ENCODE results near the gene LAMB3.
A peak's percentile ranks its signal among the peaks of the same experiment; 100 is the strongest.

The LAMB3 gene

DNA sequence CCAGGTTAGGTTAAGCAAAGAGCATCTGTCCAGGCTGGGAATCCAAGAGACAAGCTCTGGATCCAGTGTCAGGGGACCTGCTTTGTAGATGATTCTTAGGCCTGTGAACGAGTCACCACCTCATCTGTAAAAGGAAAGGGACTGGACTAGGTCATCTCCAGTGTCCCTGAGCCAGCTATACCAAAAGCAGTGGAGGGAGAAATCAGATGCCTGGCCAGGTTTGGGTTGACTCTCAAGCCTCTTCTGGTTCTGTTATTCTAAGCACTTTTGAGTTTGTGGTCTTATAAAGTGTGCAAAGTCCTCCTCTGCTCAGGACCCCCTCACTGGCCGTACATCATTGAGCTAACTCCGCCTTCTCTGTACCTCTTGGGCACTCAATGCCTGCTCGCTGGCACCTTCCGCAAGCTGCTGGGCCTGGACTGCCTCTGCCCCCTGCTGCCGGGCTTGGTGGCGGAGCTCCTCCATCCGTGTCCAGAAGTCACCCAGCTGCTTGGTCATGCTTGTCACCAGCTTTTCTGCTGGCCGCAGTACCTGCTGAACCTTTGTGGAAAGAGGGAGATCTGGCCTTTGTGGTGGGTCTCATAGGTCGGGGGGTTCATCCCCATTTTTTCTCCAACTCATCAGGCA, 35.1 kb downstream of the LAMB3 start:
- no peak for DNase-seq

DNA sequence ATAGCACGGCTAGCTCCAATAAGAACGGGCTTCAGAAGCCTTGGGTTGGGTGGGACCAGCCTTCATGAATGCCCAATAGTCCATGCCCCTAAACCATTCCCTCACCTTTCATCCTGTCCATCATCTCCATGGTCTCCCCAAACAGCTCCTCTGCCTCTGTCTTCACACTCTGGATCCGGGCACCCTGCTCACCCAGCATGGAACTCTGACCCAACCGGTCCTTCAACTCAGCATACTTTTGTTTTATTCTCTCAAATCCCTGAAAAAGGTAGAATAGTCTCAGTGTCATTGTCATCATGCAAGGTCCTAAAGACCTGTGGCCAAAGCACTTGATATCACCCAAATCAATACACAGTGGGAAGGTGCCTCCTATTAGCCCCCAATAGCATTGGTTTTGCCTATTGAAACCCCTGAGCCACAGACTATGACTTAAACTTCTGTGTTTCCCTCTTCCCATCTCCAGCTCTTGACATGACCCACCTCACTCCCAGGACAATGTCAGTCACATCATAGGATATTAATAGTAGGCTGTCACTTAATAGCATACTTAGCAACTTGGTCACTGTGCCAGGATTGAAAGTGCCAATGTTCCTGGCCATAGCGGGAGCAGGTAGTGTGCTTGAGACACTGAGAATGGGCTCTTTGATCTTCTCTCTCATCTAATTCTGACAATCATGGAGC, 35.7 kb downstream of the LAMB3 start:
- DNase-seq, result no peak

- no peak for DNase-seq
These were observed 37.3 kb downstream of the LAMB3 start for GRCh38 chr1:209614906-209615305.

- no peak for DNase-seq
These were observed 38.1 kb downstream of the LAMB3 start for GRCh38 chr1:209614151-209614420.

- DNase-seq, result no peak
These were observed 38.6 kb downstream of the LAMB3 start for GRCh38 chr1:209613400-209614150.

DNA sequence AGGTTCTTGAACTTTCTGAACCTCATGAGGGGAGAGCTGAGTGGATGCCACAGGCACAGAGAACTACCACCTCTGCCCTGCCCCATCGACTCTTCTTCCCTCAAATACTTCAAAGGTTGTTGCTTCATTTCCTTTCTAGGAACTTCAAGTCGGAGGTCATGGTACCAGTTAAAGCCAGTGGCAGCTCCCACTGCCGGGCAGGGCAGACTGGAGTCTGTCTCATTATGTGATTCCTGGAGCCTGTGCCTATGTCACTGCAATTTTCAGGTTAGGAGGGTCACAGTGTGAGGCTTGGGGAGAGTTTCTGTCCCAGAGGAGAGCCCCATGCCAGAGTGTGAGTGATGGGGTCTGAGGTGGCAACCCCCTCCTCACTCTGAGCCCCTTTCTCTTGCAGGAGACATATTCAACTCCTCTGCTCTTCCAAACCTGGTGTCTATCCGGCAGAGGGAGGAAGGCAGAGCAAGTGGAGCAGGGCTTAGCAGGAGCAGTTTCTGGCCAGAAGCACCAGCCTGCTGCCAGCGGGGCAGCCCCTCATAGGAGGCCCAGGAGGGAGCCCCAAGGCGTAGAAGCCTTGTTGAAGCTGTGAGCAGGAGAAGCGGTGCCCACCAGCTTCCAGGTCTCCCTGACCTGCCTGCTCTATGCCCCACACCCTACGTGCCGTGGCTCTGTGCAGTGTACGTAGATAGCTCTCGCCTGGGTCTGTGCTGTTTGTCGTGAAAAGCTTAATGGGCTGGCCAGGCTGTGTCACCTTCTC, 39.4 kb downstream of the LAMB3 start:
- no peak for DNase-seq

DNA sequence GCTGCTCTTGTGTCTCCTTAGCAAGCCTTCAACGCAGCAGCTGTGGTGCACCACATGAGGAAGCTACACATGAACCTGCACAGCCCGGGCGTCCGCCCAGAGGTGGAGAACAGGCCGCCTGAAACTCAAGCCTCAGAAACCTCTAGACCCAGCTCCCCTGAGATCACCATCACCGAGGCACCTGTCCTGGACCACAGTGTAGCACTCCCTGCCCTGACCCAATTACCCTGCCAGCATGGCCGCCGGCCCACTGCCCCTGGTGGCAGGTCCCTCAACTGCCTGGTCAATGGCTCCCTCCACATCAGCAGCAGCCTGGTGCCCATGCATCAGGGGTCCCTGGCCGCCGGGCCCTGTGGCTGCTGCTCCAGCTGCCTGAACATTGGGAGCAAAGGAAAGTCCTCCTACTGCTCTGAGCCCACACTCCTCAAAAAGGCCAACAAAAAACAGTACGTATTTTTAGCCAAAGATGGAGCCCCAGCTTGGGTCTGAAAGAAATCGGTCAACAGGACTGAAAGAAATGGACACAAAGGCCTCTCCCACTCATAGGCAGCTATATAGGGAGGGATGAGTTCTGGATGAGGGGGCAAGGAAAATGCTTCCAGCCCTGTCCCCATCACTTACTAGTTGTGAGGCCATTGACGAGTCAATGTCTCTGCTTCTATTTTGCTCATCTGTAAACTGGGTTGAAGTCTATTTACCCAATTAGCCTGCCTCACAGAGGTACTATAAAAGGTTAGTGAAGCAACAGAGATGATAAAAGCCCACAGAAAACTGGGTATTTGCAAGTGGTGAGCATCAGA, 40.3 kb downstream of the LAMB3 start:
- DNase-seq, result no peak

DNA sequence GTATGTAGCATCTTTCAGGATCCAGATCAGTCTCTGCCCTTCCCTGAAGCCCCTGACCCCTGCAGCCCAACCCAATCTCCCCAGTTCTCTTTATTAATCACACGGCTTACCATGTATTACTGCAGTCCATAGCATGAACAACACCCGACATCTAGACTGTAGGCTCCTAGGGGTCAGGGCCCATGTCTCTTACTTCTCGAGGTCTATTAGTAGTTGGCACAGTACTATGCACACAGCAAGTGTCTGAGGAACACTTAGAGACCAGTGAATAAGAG, 41.7 kb downstream of the LAMB3 start:
- no peak for DNase-seq

DNA sequence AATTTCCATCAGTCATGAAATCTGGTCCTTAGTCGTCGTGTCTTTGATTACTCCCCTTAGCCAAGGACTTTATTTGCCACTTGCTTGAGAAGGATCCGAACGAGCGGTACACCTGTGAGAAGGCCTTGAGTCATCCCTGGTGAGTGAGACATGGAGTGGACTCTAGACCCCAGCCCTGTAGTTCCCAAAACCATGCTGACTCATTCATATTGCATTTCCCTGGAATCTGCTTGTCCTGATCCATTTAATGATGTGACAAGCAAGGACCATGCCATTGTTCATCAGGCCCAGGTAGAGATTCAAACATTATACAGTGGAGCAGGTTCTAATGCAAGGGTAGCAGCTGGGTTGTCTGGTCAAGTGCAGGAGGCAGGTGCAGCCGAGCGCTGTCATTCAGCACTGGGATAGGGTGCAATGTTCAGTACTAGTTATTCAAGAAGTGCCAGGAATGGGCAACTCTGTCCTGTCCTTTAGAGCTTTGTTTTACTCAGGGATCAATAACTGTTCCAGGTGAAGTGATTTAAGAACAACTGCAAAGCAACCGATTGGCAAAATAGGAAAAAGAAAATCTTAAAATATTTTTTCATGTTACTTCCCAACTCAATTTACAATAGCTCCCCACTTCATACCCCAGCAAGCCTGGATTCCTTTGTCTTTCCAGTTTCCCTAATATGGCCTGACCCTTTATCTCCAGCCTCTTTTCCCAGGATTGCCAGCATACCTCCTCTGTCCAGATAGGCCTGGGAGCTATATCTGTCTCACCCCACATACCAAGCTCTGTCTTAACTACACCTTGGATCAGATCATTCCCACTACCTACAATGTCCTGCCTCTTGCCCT, 42.2 kb downstream of the LAMB3 start:
- no peak for DNase-seq

- DNase-seq, result no peak
These were observed 43.0 kb downstream of the LAMB3 start for GRCh38 chr1:209609041-209609790.

- DNase-seq, result no peak
These were observed 44.4 kb downstream of the LAMB3 start for GRCh38 chr1:209607795-209608178.

- DNase-seq, result no peak
These were observed 45.0 kb downstream of the LAMB3 start for GRCh38 chr1:209607102-209607794.

GRCh38 chr1:209603877-209604276, 48.3 kb downstream of the LAMB3 start:
- DNase-seq, result no peak

GRCh38 chr1:209601809-209602657, 50.2 kb downstream of the LAMB3 start:
- DNase-seq, result peak; percentile 1

DNA sequence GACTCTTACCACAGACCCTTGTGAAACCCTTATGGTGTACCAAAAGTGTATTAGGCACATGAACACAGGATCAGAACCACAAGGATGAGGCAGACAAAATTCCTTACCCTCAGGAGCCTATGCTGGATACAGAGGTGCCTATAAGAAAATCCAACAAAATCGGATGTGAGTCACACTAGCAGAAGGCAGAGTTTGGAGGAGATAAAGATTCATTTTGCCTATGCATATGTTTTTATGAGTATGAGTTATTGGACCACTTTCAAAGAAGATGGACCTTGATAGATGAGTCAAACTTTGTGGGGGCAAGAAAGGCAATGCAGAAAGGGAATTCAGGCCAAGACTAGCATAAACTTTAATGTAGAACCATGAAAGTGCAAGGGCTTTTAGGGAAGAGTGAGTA, 51.7 kb downstream of the LAMB3 start:
- DNase-seq, result no peak

GRCh38 chr1:209598227-209598626, 54.0 kb downstream of the LAMB3 start:
- DNase-seq, result no peak

DNA sequence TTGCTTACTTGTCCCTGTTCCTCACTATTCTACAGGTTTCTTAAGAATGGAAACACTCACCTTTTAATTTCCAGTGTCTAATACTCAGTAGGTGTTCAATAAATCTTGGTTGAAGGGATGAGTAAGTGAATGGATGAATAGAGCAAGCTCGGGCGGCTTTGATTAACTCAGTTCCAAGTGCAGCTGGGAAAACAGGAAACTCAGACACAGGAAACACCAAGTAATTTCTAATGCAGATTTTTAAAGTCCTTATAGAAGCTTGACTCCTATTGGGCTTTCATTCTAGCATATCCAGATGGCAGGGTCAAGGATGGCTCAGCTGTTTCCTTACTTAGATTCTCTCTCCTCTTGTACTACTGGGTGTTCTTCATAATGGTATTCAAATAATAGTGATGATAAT, 54.7 kb downstream of the LAMB3 start:
- DNase-seq, result no peak

DNA sequence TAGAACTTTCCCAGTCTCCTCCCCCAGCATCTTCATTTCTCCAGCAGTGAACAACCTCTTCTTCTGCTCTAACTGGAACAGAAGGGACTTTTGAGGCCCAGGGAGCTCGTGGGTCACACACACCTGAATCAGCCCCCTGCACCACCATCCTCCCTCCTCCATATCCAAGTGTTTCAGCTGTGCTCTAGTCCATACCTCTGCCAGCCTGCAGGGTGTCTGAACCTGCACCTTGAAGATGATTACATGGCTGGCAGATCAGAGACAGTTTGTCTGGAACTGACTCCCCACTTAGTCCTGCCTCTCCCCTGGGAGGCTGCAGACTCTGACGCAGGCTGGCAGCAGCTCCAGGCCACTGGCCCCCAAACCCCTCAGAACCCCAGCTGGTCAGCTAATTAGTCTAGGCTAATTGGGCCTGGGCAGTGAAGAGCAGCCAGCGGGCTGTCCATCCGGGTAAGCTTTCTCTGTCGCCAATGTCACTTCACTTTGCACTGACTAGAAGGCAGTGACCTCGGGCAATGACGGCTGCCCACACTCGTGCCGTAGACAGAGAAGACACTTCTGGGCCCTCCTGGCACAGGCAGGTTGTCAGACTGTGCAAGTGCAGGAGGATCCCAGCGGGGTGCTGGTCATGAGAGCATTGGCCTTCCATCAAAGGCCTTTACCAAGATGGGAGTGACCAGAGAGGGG, 56.5 kb downstream of the LAMB3 start:
- DNase-seq, result no peak

DNA sequence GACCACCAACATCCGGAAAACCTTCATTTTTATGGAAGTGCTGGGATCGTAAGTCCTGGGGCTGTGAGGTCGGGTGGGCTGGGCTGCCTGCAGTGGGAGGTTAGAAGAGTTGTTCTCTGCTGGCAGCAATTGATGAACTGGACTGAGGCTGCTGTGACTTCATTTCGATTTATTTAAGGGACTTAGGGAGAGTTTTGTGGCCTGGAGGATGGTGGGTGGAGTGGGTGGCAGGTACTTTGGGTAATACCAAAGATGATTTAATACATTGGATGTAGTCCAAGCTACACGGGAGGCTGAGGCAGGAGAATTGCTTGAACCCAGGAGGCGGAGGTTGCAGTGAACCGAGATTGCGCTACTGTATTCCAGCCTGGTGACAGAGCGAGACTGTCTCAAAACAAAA, 57.2 kb downstream of the LAMB3 start:
- no peak for DNase-seq
